GM23248 (cell line): Measurements from ENCODE around the gene CPLANE1.
"Not testable (repeated sequence)": the region's sequence is repeated elsewhere in the genome, so short reads cannot be mapped to it uniquely, and the experiment has no call there.

ENCODE experiments used
- EZH2 ChIP-seq: fragments of 200-600 bp; sonication (generic); IDR thresholded peaks from 2 replicates; pipeline ENCODE4 v1.6.1; 2018; ENCODE audit warnings: antibody characterized with exemption, mild to moderate bottlenecking; ENCODE audit not compliant: insufficient read depth, poor library complexity, severe bottlenecking
- EZH2phosphoT487 ChIP-seq: fragments of 200-600 bp; sonication (generic); IDR thresholded peaks from 2 replicates; pipeline ENCODE4 v1.6.1; 2018; ENCODE audit warnings: antibody characterized with exemption, moderate library complexity, mild to moderate bottlenecking, low read depth; ENCODE audit not compliant: insufficient read depth

- not testable (repeated sequence) for TF ChIP-seq EZH2, EZH2phosphoT487
Measured at GRCh38 chr5:37220426-37220825, 28.8 kb downstream of the CPLANE1 start.
